ENCODE results near the gene CPEB4.

CPEB4 gene

DNA sequence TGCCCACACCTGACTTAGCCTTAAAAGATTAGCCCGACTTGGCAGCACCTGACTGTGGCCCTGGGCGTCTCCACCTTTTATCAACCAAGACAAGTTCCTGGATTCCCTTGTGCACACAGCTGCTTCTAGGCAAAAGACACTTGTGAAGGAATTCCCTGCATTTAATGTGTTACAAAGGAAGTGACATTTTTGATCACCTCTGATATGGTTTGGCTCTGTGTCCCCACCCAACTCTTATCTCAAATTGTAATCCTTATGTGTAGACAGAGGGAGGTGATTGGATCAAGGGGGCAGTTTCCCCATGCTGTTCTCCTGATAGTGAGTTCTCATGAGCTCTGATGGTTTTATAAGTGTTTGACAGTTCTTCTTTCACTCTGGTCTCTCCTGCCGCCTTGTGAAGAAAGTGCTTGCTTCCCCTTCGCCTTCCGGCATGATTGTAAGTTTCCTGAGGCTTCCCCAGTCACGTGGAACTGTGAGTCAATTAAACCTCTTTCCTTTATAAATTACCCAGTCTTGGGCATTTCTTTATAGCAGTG, 2.6 kb upstream of the CPEB4 start:
- DNase-seq, result no peak

GRCh38 chr5:173886150-173886549, 2.0 kb upstream of the CPEB4 start:
- no peak for DNase-seq

DNA sequence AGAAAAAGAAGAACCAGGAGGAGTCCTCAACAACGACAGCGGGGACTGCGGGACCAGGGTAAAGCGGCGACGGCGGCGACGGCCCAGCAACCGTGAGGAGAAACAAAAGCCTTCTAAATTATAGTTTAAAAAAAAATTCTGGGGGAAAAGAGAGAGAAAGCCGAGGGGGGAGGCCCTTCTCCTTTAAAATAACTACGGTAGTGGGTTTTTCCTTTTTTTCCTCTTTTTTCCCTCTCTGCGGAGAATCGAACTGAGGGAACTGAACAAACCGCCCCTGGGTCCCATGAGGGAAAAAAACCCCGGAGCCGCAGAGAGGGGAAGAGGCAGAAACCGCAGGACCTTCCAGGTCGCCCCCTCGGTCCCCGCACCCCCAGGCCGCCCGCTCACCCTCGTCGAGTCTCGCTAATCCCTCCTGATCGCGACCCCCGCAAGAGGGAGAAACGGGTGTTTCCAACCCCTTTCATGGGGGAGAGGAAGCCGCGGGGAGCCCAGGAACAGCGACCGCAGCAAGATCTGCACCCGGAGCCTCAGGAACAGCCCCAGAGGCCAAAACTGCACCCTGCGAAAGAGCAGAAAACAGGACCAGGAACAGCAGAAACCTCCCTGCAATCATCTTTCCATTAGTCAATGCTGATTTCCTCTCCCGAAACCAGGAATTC, 453 bp downstream of the CPEB4 start:
- no peak for DNase-seq

DNA sequence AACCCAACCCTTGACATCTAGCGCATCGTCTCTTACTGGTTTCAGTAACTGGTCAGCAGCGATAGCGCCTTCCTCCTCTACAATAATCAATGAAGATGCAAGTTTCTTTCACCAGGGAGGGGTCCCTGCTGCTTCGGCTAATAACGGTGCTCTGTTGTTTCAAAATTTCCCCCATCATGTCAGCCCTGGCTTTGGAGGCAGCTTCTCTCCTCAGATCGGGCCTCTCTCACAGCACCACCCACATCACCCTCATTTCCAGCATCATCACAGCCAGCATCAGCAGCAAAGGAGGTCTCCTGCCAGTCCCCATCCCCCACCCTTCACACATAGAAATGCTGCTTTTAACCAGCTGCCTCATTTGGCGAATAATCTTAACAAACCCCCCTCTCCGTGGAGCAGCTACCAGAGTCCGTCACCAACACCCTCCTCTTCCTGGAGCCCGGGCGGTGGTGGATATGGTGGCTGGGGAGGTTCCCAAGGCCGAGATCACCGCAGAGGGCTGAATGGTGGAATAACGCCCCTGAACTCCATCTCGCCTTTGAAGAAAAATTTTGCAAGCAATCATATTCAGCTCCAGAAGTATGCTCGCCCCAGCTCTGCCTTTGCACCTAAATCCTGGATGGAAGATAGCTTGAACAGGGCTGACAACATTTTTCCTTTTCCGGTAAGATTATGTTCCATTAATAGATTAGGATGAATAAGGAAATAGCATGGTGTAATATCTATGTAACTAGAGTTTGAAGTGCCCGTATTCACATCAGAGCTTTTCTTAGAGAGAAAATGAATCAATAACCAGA, 2.2 kb downstream of the CPEB4 start:
- no peak for DNase-seq

DNA sequence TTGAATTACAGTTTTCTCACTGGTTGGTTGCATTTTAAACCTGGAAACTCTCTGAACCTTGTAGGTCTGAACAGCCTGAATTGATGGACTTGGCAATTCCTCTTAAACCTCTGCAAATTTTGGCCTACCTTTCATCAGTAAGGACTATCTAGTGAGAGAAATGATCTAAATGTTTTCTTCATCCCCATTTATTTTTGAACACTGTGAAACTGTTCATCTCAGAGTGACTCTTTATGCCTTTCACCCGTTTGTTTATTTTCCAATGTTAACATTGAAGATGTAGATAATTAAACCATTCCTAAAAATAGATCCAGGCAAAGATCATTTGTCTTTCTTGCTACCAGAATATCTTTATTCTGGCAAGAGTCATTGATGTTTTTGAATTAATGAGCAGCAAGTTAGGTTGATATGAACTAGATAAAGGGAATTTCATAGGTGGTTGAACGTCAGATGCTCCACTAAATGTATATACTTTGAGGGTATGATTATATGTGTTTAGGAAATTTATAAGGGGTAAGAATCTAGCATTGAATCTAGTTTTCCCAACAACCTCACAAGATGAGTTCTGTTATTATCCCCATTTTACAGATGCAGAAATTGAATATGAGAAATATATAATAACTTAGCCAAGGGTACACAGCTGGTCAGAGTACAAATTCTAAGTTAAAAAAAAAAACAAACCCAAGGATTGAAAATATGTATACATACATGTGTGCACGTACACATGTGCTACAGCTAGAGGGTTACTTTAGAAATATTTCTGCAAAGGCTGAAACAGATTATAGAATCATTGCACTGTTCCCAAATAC, 3.4 kb downstream of the CPEB4 start:
- DNase-seq, result no peak

GRCh38 chr5:173893192-173893561, 5.0 kb downstream of the CPEB4 start:
- no peak for DNase-seq

GRCh38 chr5:173895401-173896165, 7.4 kb downstream of the CPEB4 start:
- DNase-seq, result no peak

DNA sequence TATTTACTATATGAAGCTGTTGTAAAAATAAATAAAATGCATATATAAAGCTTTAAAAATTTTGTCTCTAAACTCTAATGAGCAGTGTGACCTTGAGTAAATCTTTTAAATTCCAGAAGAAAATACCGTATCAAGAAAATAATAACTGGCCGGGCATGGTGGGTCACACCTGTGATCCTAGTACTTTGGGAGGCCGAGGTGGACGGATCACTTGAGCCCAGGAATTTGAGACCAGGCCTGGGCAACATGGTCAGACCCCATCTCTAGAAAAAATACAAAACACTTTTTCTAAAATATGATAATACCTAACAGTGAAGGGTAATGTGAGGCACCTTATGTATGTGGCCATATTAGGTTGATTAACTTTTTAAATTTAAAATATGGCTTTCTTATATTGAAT, 8.5 kb downstream of the CPEB4 start:
- no peak for DNase-seq

- no peak for DNase-seq
Measured at GRCh38 chr5:173901705-173902104, 13.6 kb downstream of the CPEB4 start.

DNA sequence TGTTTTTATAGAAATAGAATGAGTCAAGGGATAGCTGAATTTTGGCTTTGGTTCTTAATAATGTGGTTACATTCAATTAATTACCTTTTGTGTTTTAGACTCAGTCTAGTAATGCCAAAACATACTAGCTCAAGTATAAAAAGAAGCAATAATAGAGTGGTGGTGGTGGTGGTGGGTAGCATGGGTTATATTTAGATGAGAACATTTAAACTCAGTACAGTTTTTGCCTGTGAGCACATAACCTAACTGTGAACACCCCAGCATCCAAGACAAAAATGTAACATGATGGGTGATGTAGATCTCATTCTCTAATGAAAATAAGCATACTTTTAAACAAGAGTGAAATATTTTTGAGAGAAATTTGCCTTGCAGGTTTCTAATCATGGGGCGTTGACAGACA, 14.2 kb downstream of the CPEB4 start:
- no peak for DNase-seq

GRCh38 chr5:173902743-173903142, 14.6 kb downstream of the CPEB4 start:
- DNase-seq, result no peak

- no peak for DNase-seq
Measured at GRCh38 chr5:173903396-173904140, 15.4 kb downstream of the CPEB4 start.

DNA sequence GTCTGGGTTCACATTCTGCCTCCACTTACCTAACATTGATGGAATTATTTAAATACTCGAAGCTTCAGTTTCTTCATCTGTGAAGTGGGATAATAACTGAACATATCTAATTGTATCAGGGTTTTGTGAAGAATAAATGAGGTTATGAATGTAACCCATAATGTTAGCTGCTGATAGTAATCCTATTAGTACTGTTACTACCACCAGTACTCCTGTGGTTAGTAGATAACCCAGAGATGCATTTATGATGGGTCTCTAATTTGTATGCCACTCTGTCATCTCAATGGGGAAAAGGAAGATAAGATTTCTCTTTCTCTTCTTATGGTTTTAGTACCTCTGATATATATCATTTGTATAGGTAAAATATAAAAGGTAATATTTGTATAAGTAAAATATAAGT, 16.0 kb downstream of the CPEB4 start:
- no peak for DNase-seq

GRCh38 chr5:173907284-173907683, 19.1 kb downstream of the CPEB4 start:
- DNase-seq, result no peak

DNA sequence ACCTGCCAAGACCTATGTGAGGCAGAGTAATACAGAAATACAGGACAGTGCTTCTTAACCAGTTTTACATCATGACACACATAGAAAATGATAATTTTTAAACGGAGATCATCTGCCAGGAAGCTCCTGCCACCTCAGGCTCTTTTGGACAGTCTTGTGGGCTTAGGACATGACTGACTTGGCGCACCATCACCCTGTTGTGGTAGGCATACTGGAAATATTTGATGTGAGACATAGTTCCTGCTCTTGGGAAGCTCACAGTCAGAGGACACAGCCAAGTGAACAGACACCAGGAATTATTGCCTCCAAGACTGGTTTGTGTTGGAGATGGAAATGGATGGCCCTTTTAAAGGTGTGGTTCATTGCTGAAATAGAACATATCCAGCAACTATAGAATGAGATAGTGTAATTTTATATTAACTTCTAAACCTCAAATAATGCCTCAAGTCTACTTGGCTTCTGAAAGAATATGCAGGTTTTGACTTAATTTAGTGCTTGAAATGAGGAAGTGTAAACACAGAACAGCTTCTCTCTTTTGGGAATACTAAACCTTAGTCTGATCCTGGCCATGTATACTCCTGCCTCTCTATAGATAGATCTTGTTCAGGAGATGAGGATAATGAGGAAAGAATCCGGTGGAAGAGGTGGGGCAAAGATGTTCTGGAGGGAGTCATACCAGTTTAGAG, 19.7 kb downstream of the CPEB4 start:
- DNase-seq, result no peak

- no peak for DNase-seq
Measured at GRCh38 chr5:173909199-173909598, 21.1 kb downstream of the CPEB4 start.

GRCh38 chr5:173910215-173910614, 22.1 kb downstream of the CPEB4 start:
- DNase-seq, result no peak

GRCh38 chr5:173911623-173912022, 23.5 kb downstream of the CPEB4 start:
- no peak for DNase-seq

GRCh38 chr5:173913686-173914321, 25.7 kb downstream of the CPEB4 start:
- no peak for DNase-seq

DNA sequence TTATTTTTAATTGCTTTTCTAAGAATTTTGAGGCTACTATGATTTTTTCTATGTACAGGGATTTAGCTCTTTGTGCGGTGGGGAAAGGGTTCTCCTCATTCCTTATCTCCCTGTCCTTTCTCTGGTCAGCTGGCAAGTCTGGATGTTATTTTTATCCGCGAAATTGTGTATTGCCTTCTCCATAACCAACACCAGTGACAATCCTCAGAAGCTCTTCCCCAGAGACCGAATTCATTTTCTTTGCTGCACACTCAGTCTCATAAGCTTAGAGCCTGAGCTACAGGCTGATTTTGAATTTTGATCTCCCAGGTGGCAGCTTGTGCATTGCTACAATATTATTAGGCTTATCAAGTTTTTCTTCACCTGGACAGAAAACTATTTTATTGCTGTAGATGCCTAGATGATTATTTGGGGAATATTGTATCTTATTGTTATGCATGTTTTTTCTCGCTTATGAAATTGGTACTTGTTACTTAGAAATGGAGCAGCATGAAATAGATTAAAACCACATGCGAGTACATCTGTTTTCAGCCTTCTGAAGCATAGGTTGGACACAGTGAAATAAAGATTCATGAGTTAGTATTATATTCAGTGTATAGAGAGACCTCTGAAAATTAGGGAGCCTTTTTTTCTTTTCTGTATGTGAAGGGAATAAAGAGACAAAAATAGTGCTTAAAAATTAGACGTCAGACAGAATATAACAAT, 27.3 kb downstream of the CPEB4 start:
- no peak for DNase-seq
